HG02763 (cell line): ENCODE measurements around the gene ANKRD42.
"Not testable (repeated sequence)": the region's sequence is repeated elsewhere in the genome, so short reads cannot be mapped to it uniquely, and the experiment has no call there.

Experiments used
- ATAC-seq: cut with Tn5 transposase; IDR thresholded peaks from one replicate; pipeline ENCODE4 v1.9.1; 2021; ENCODE audit warnings: mild to moderate bottlenecking, moderate library complexity; ENCODE audit not compliant: unreplicated experiment

Gene ANKRD42

GRCh38 chr11:83170865-83171264 lies 22.6 kb upstream of the ANKRD42 start:
- no peak for ATAC-seq

GRCh38 chr11:83172551-83172950 lies 21.0 kb upstream of the ANKRD42 start:
- ATAC-seq: no peak

GRCh38 chr11:83174008-83174407 lies 19.5 kb upstream of the ANKRD42 start:
- peak; percentile 48 for ATAC-seq

GRCh38 chr11:83175815-83176214 lies 17.7 kb upstream of the ANKRD42 start:
- no peak for ATAC-seq

GRCh38 chr11:83181815-83182214 lies 11.7 kb upstream of the ANKRD42 start:
- ATAC-seq: no peak

GRCh38 chr11:83185767-83186166 lies 7.7 kb upstream of the ANKRD42 start:
- ATAC-seq: no peak

GRCh38 chr11:83187465-83187864 lies 6.0 kb upstream of the ANKRD42 start:
- ATAC-seq: no peak

- no peak for ATAC-seq
Observed at GRCh38 chr11:83191491-83191890, 2.0 kb upstream of the ANKRD42 start.

- no peak for ATAC-seq
Observed at GRCh38 chr11:83191986-83192385, 1.5 kb upstream of the ANKRD42 start.

- no peak for ATAC-seq
Observed at GRCh38 chr11:83192606-83193245, 786 bp upstream of the ANKRD42 start.

- ATAC-seq: peak; percentile 47
Observed at GRCh38 chr11:83194281-83195142, 1.0 kb downstream of the ANKRD42 start.

- no peak for ATAC-seq
Observed at GRCh38 chr11:83195143-83195466, 1.6 kb downstream of the ANKRD42 start.

GRCh38 chr11:83195649-83196048 lies 2.1 kb downstream of the ANKRD42 start:
- no peak for ATAC-seq

GRCh38 chr11:83200035-83200434 lies 6.5 kb downstream of the ANKRD42 start:
- ATAC-seq: no peak

GRCh38 chr11:83205608-83206185 lies 12.2 kb downstream of the ANKRD42 start:
- no peak for ATAC-seq

GRCh38 chr11:83206221-83206620 lies 12.7 kb downstream of the ANKRD42 start:
- no peak for ATAC-seq

- ATAC-seq: not testable (repeated sequence)
Observed at GRCh38 chr11:83206771-83207382, 13.4 kb downstream of the ANKRD42 start.

- ATAC-seq: no peak
Observed at GRCh38 chr11:83219095-83219494, 25.6 kb downstream of the ANKRD42 start.

- no peak for ATAC-seq
Observed at GRCh38 chr11:83220260-83220659, 26.7 kb downstream of the ANKRD42 start.

- no peak for ATAC-seq
Observed at GRCh38 chr11:83221694-83222093, 28.2 kb downstream of the ANKRD42 start.

GRCh38 chr11:83222499-83222898 lies 29.0 kb downstream of the ANKRD42 start:
- ATAC-seq: no peak

- no peak for ATAC-seq
Observed at GRCh38 chr11:83223457-83223856, 29.9 kb downstream of the ANKRD42 start.
